ENCODE measurements around the gene CLEC3B. TPM values are rescaled to one million over a fixed set of nuclear protein-coding genes. Genes with fewer than 3 reads are reported as not detected.
A peak's percentile ranks its signal among the peaks of the same experiment; 100 is the strongest.

CLEC3B gene
- total RNA-seq, 1 donor from 2014 or later = not detected

- H3K36me3 ChIP-seq (ENCODE audit: control insufficient read depth, insufficient read depth, low read length) = no peaks in the 10 kb centered on the region
- no peak for TF ChIP-seq CTCF (IDR thresholded peaks at IDR 0.05; ENCODE audit: insufficient read depth, low read length, severe bottlenecking)
- H3K4me3 ChIP-seq (ENCODE audit: low read depth, low read length) = no peak overlapping the region
- no peak for DNase-seq (ENCODE audit: low read depth)
- FAIRE-seq = peak; percentile 66
- no peaks in the 10 kb centered on the region for H3K27me3 ChIP-seq (ENCODE audit: control insufficient read depth, insufficient read depth, low read length)
Observed at GRCh38 chr3:45021524-45022297, 4.4 kb upstream of the CLEC3B start.

- TF ChIP-seq CTCF (IDR thresholded peaks at IDR 0.05; ENCODE audit: insufficient read depth, low read length, severe bottlenecking) = no peak
- no peaks in the 10 kb centered on the region for H3K36me3 ChIP-seq (ENCODE audit: control insufficient read depth, insufficient read depth, low read length)
- DNase-seq (ENCODE audit: low read depth) (no peak), FAIRE-seq (no peak)
- no peak overlapping the region for H3K4me3 ChIP-seq (ENCODE audit: low read depth, low read length)
- H3K27me3 ChIP-seq (ENCODE audit: control insufficient read depth, insufficient read depth, low read length) = no peaks in the 10 kb centered on the region
Observed at GRCh38 chr3:45023675-45024074, 2.4 kb upstream of the CLEC3B start.

- no peak for DNase-seq (ENCODE audit: low read depth)
- Histone ChIP-seq H3K4me3 (ENCODE audit: low read depth, low read length) (no peak overlapping the region), H3K27me3 (ENCODE audit: control insufficient read depth, insufficient read depth, low read length) (no peaks in the 10 kb centered on the region), H3K36me3 (ENCODE audit: control insufficient read depth, insufficient read depth, low read length) (no peaks in the 10 kb centered on the region)
- FAIRE-seq = peak; percentile 13
- TF ChIP-seq CTCF (IDR thresholded peaks at IDR 0.05; ENCODE audit: insufficient read depth, low read length, severe bottlenecking) = no peak
Observed at GRCh38 chr3:45024542-45025255, 1.4 kb upstream of the CLEC3B start.

- H3K4me3 ChIP-seq (ENCODE audit: low read depth, low read length) = no peak overlapping the region
- DNase-seq (ENCODE audit: low read depth) = peak; percentile 31
- no peaks in the 10 kb centered on the region for H3K27me3 ChIP-seq (ENCODE audit: control insufficient read depth, insufficient read depth, low read length)
- FAIRE-seq = no peak
- no peak for TF ChIP-seq CTCF (IDR thresholded peaks at IDR 0.05; ENCODE audit: insufficient read depth, low read length, severe bottlenecking)
- H3K36me3 ChIP-seq (ENCODE audit: control insufficient read depth, insufficient read depth, low read length) = no peaks in the 10 kb centered on the region
Observed at GRCh38 chr3:45026957-45027356, 854 bp downstream of the CLEC3B start.

GRCh38 chr3:45027441-45027840 lies 1.3 kb downstream of the CLEC3B start:
- TF ChIP-seq CTCF (IDR thresholded peaks at IDR 0.05; ENCODE audit: insufficient read depth, low read length, severe bottlenecking) = no peak
- Histone ChIP-seq H3K36me3 (ENCODE audit: control insufficient read depth, insufficient read depth, low read length) (no peaks in the 10 kb centered on the region), H3K27me3 (ENCODE audit: control insufficient read depth, insufficient read depth, low read length) (no peaks in the 10 kb centered on the region), H3K4me3 (ENCODE audit: low read depth, low read length) (no peak overlapping the region)
- DNase-seq (ENCODE audit: low read depth) (no peak), FAIRE-seq (no peak)
